Measurements from ENCODE around the gene MTUS2. TPM values are rescaled to one million over a fixed set of nuclear protein-coding genes. Genes with fewer than 3 reads are reported as not detected.

The MTUS2 gene
- total RNA-seq, 4 donors from 2014 or later, result 0.08 to 0.57 TPM; not detected in 2

DNA sequence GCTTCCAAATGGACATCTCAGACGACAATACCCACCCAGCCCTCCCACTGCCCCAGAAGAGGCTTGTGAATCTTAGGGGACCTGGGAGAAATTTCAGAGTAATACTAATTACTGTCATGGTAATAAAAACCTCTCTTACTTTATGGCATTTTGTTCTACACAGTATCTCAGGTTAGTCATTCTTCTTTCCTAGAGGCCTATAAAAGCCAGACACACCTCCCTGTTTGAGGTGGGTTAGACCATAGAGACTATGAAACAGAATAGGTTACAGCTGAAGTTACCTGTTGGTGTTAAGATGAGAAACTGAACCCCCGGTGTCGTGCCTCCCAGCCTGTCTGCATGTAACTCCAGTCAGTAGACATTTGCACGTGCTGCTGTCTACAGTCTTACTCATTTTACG lies 661.5 kb downstream of the MTUS2 start:
- peaks cover 0 to 42% (median 0%) of the 10 kb centered on the region in 4 donors for H3K27me3 ChIP-seq
- H3K4me3 ChIP-seq, result no peak overlapping the region
- no peaks in the 10 kb centered on the region for H3K4me1 ChIP-seq
- H3K36me3 ChIP-seq, result no peaks in the 10 kb centered on the region
- intact Hi-C loops (cut with DNase I), result no loop called here
- no peaks in the 10 kb centered on the region for H3K9me3 ChIP-seq
- H3K27ac ChIP-seq, result no peak overlapping the region
- no peak for DNase-seq
- 88 to 89% methylated on average over 4 to 5 of the region's 5 CpGs for WGBS, 2 donors
- TF ChIP-seq, protein P1, sequence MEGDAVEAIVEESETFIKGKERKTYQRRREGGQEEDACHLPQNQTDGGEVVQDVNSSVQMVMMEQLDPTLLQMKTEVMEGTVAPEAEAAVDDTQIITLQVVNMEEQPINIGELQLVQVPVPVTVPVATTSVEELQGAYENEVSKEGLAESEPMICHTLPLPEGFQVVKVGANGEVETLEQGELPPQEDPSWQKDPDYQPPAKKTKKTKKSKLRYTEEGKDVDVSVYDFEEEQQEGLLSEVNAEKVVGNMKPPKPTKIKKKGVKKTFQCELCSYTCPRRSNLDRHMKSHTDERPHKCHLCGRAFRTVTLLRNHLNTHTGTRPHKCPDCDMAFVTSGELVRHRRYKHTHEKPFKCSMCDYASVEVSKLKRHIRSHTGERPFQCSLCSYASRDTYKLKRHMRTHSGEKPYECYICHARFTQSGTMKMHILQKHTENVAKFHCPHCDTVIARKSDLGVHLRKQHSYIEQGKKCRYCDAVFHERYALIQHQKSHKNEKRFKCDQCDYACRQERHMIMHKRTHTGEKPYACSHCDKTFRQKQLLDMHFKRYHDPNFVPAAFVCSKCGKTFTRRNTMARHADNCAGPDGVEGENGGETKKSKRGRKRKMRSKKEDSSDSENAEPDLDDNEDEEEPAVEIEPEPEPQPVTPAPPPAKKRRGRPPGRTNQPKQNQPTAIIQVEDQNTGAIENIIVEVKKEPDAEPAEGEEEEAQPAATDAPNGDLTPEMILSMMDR (IDR thresholded peaks at IDR 0.05), result no peak
- no peak for TF ChIP-seq POLR2A (IDR thresholded peaks at IDR 0.05)

GRCh38 chr13:29482504-29482903 lies 662.4 kb downstream of the MTUS2 start:
- intact Hi-C loops (cut with DNase I), result no loop called here
- H3K27me3 ChIP-seq, result peaks cover 0 to 44% (median 0%) of the 10 kb centered on the region in 4 donors
- 69 to 81% methylated on average over 4 of the region's 4 CpGs for WGBS, 2 donors
- no peaks in the 10 kb centered on the region for H3K36me3 ChIP-seq
- H3K4me1 ChIP-seq, result no peaks in the 10 kb centered on the region
- no peak for DNase-seq
- H3K9me3 ChIP-seq, result no peaks in the 10 kb centered on the region
- no peak overlapping the region for H3K4me3 ChIP-seq
- H3K27ac ChIP-seq, result no peak overlapping the region
- no peak for TF ChIP-seq POLR2A (IDR thresholded peaks at IDR 0.05)
- TF ChIP-seq, protein P1 (IDR thresholded peaks at IDR 0.05), result no peak

GRCh38 chr13:29483211-29483610 lies 663.1 kb downstream of the MTUS2 start:
- intact Hi-C loops (cut with DNase I), result no loop called here
- no peak for DNase-seq
- Histone ChIP-seq H3K4me3 (no peak overlapping the region), H3K27me3 (peaks cover 0 to 51% (median 0%) of the 10 kb centered on the region in 4 donors), H3K36me3 (no peaks in the 10 kb centered on the region), H3K9me3 (no peaks in the 10 kb centered on the region), H3K27ac (no peak overlapping the region), H3K4me1 (no peaks in the 10 kb centered on the region)
- no peak for TF ChIP-seq POLR2A (IDR thresholded peaks at IDR 0.05)
- TF ChIP-seq, protein P1 (IDR thresholded peaks at IDR 0.05), result no peak
- WGBS, 2 donors, result no CpG with 5 or more reads among the region's 15 CpGs

DNA sequence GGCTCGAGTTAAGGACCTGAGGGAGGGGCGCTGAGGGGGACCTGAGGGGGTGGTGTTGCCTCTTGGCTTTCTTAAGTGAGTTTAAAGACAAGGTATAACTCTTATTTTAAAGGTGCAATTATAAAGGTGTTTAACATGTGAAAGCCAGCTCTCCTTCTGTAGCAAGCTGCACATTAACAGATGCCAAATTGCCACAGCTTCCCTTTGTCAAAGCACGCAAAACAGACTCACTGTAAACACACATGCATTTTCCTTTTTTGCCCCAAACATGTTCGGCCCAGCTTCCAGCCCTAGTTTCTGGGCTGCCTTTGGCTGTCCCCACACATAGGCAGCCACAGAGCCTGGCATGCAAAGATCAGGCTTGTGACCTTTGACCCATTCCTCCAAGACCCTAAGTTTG lies 663.5 kb downstream of the MTUS2 start:
- DNase-seq, result no peak
- 66 to 92% methylated on average over 2 to 3 of the region's 4 CpGs for WGBS, 2 donors
- intact Hi-C loops (cut with DNase I), result no loop called here

GRCh38 chr13:29484236-29484635 lies 664.1 kb downstream of the MTUS2 start:
- H3K4me3 ChIP-seq, result no peak overlapping the region
- H3K4me1 ChIP-seq, result no peaks in the 10 kb centered on the region
- intact Hi-C loops (cut with DNase I), result no loop called here
- H3K9me3 ChIP-seq, result no peaks in the 10 kb centered on the region
- H3K27me3 ChIP-seq, result peaks cover 0 to 54% (median 0%) of the 10 kb centered on the region in 4 donors
- DNase-seq, result no peak
- no peak overlapping the region for H3K27ac ChIP-seq
- 62 to 76% methylated on average over 2 to 5 of the region's 7 CpGs for WGBS, 2 donors
- no peaks in the 10 kb centered on the region for H3K36me3 ChIP-seq
- TF ChIP-seq POLR2A (IDR thresholded peaks at IDR 0.05), result no peak
- TF ChIP-seq, protein P1 (IDR thresholded peaks at IDR 0.05), result no peak

More for the DNA sequence above, 663.5 kb downstream of the MTUS2 start:
- H3K9me3 ChIP-seq, result no peaks in the 10 kb centered on the region
- H3K27ac ChIP-seq, result no peak overlapping the region
- no peak overlapping the region for H3K4me3 ChIP-seq
- peaks cover 0 to 53% (median 0%) of the 10 kb centered on the region in 4 donors for H3K27me3 ChIP-seq
- H3K36me3 ChIP-seq, result no peaks in the 10 kb centered on the region
- no peaks in the 10 kb centered on the region for H3K4me1 ChIP-seq
- TF ChIP-seq, protein P1 (IDR thresholded peaks at IDR 0.05), result no peak
- no peak for TF ChIP-seq POLR2A (IDR thresholded peaks at IDR 0.05)
